ENCODE measurements around the gene MAPK8IP2. TPM values are rescaled to one million over a fixed set of nuclear protein-coding genes. Genes with fewer than 3 reads are reported as not detected.

MAPK8IP2 gene
- total RNA-seq, 1 experiment from 2014 or later = 6.4 TPM

- TF ChIP-seq ATF3 (IDR thresholded peaks at IDR 0.05) (no peak), TCF7L2 (IDR thresholded peaks at IDR 0.05; ENCODE audit: borderline replicate concordance, extremely low read depth, insufficient read depth, insufficient read length) (no peak), JUND (IDR thresholded peaks at IDR 0.05) (no peak), ZNF274 (IDR thresholded peaks at IDR 0.05; ENCODE audit: low read depth, low read length) (no peak), CTCF (IDR thresholded peaks at IDR 0.05 in 2 of 3, conservative IDR thresholded peaks at IDR 0.05 in 1 of 3; ENCODE audit: borderline replicate concordance in 1 of 3, insufficient read depth in 1 of 3, low read depth in 2 of 3, low read length in 2 of 3) (no peak), EZH2 (IDR thresholded peaks at IDR 0.05) (no peak), ZBTB33 (IDR thresholded peaks at IDR 0.05; ENCODE audit: extremely low read depth, insufficient replicate concordance, low read length) (no peak), YY1 (IDR thresholded peaks at IDR 0.05; ENCODE audit: extremely low read depth, insufficient replicate concordance, low read depth, low read length) (no peak), SRF (IDR thresholded peaks at IDR 0.05; ENCODE audit: low read depth) (no peak), POLR2A (IDR thresholded peaks at IDR 0.05; ENCODE audit: borderline replicate concordance, extremely low read depth, insufficient read depth, insufficient read length) (no peak), MAX (IDR thresholded peaks at IDR 0.05) (no peak)
- Histone ChIP-seq H3K27me3 (ENCODE audit: insufficient read depth, low read length) (no peaks in the 10 kb centered on the region), H4K20me1 (ENCODE audit: insufficient read depth) (no peaks in the 10 kb centered on the region), H3K9ac (ENCODE audit: low read length) (no peak overlapping the region), H2AFZ (ENCODE audit: low read depth, low read length, poor library complexity, severe bottlenecking) (no peak overlapping the region), H3K4me3 (replicated peaks in 1 of 2; ENCODE audit: low read depth in 1 of 2, low read length in 2 of 2) (no peak overlapping the region), H3K4me1 (ENCODE audit: control insufficient read depth in 1 of 2, insufficient read depth in 2 of 2, low read length in 2 of 2) (peaks cover 2 to 3% of the 10 kb centered on the region in 2 experiments; a peak in 2 of 4 replicates), H3K36me3 (ENCODE audit: control insufficient read depth in 1 of 2, insufficient read depth in 2 of 2, low read length in 2 of 2) (peaks cover 0 to 5% of the 10 kb centered on the region in 2 experiments; a peak in 1 of 4 replicates), H3K79me2 (ENCODE audit: insufficient read depth, low read length) (no peaks in the 10 kb centered on the region), H3K9me3 (ENCODE audit: control insufficient read depth in 1 of 2, insufficient read depth in 1 of 2, low read depth in 1 of 2, low read length in 2 of 2) (no peaks in the 10 kb centered on the region), H3K9me2 (ENCODE audit: insufficient read depth) (no peaks in the 10 kb centered on the region), H3K27ac (ENCODE audit: low read depth, low read length) (no peak overlapping the region), H3K4me2 (ENCODE audit: low read length) (no peak overlapping the region)
- POLR2A ChIA-PET = no interaction called here
- no peak for ATAC-seq
- RAD21 ChIA-PET (ENCODE audit: low non-redundant PET in 1 of 2, low total read pairs in 2 of 2, uncharacterized antibody in 2 of 2, unreplicated experiment in 2 of 2) = no interaction called here
- intact Hi-C loops (cut with micrococcal nuclease) = no loop called here
- DNase-seq (ENCODE audit: low read depth, low spot score) = no peak
- CTCF ChIA-PET = no interaction called here
- no TSS peak for BruUV-seq (replicated peaks)
These were observed 32.0 kb upstream of the MAPK8IP2 start for GRCh38 chr22:50568626-50569025.
